K562 (cell line): ENCODE measurements around the gene ZC3H12A. TPM values are rescaled to one million over a fixed set of nuclear protein-coding genes. Genes with fewer than 3 reads are reported as not detected.

Experiments
- ATAC-seq: fragments of 200-7000 bp; cut with Tn5 transposase; 3 replicates; pipeline ENCODE4 v1.9.1; 2020; ENCODE audit warnings: moderate library complexity
- BruUV-seq: library from RNA; stranded (reverse); fragments of 400-500 nt; replicated peaks from 2 replicates; lab custom pipeline; 2021; lab: Mats Ljungman, UMichigan
- CTCF ChIA-PET: fragments of 300-600 bp; formaldehyde crosslinking; extraction: SDS; loops from one replicate; lab custom pipeline; 2021; ENCODE audit warnings: low intra/inter-chr PET ratio; lab: Yijun Ruan, JAX
- POLR2A ChIA-PET: fragments of 300-600, 350-650 bp; sonication (Branson Sonifier 250); formaldehyde crosslinking; extraction: SDS; loops from one replicate; lab custom pipeline; 2021; ENCODE audit warnings: antibody characterized with exemption, inconsistent platforms; lab: Yijun Ruan, JAX
- DNase-seq, 4 experiments: peaks; one replicate each; pipeline versions ENCODE4 v3.0.0 to v3.0.0-alpha.2; 2011 to 2018; ENCODE audit warnings: low spot score in 3 of 4, mixed read lengths in 3 of 4; ENCODE audit errors: extremely low read depth in 1 of 4
- FAIRE-seq: peaks from 2 replicates; lab custom pipeline; 2011; peaks lifted over from hg19 to GRCh38; lab: Jason Lieb, UNC
- H2AFZ ChIP-seq: 2 replicates; pipeline ENCODE4 v1.6.0; 2011; ENCODE audit warnings: low read depth, low read length, control low read depth, inconsistent platforms
- H3K27ac ChIP-seq: fragments of 200-600 bp; 3 replicates; pipeline ENCODE4 v1.8.0; 2011; ENCODE audit warnings: low read depth, mild to moderate bottlenecking, control low read depth, inconsistent platforms, low read length, moderate library complexity, mixed read lengths; ENCODE audit errors: extremely low read depth
- H3K27me3 ChIP-seq, 2 experiments: fragments of 300-600 bp in 1 of 2; 2 replicates in 1 of 2; 3 replicates in 1 of 2; pipeline versions ENCODE4 v1.6.0 to v1.8.0; 2011; ENCODE audit warnings: inconsistent platforms in 2 of 2, low read length in 2 of 2, mild to moderate bottlenecking in 1 of 2, mixed read lengths in 1 of 2, moderate library complexity in 1 of 2; ENCODE audit not compliant: control insufficient read depth in 2 of 2, insufficient read depth in 2 of 2
- H3K36me3 ChIP-seq: fragments of 300-600 bp; 3 replicates; pipeline ENCODE4 v1.8.0; 2011; ENCODE audit warnings: mild to moderate bottlenecking, low read length, inconsistent platforms; ENCODE audit not compliant: control insufficient read depth, insufficient read depth
- H3K4me1 ChIP-seq, 2 experiments: fragments of 200-600 bp in 1 of 2; replicated peaks in 1 of 2; 2 replicates in 1 of 2; 3 replicates in 1 of 2; pipeline versions ENCODE4 v1.5.1 to v1.8.0; 2011; ENCODE audit warnings: inconsistent platforms in 2 of 2, low read length in 2 of 2, mild to moderate bottlenecking in 1 of 2, mixed read lengths in 1 of 2, moderate library complexity in 1 of 2; ENCODE audit not compliant: control insufficient read depth in 2 of 2, insufficient read depth in 2 of 2
- H3K4me2 ChIP-seq: 2 replicates; pipeline ENCODE4 v1.6.1; 2011; ENCODE audit warnings: low read length, control low read depth, inconsistent platforms, mixed read lengths; ENCODE audit not compliant: insufficient read depth
- H3K4me3 ChIP-seq: fragments of 200-600 bp; sonication (generic), shearing (Covaris generic); 2 replicates; pipeline ENCODE4 v1.5.1; 2016; ENCODE audit warnings: control low read depth, inconsistent platforms
- H3K79me2 ChIP-seq: fragments of 200-600 bp; 3 replicates; pipeline ENCODE4 v1.8.0; 2011; ENCODE audit warnings: low read length, inconsistent platforms; ENCODE audit not compliant: control insufficient read depth, insufficient read depth
- H3K9ac ChIP-seq, 2 experiments: 2 replicates each; pipeline versions ENCODE4 v1.6.0 to v1.6.1; 2011; ENCODE audit warnings: low read depth in 2 of 2, low read length in 2 of 2, control low read depth in 1 of 2, inconsistent platforms in 1 of 2, mild to moderate bottlenecking in 1 of 2, mixed read lengths in 1 of 2; ENCODE audit not compliant: insufficient read depth in 1 of 2
- H3K9me1 ChIP-seq: one replicate; pipeline ENCODE4 v1.6.0; 2011; ENCODE audit warnings: inconsistent platforms, mild to moderate bottlenecking, low read length, moderate library complexity; ENCODE audit not compliant: control insufficient read depth, insufficient read depth
- H3K9me3 ChIP-seq: replicated peaks from 2 replicates; pipeline ENCODE4 v1.5.1; 2011; ENCODE audit warnings: low read depth, low read length, inconsistent platforms; ENCODE audit not compliant: control insufficient read depth, insufficient read depth
- H4K20me1 ChIP-seq: replicated peaks from 2 replicates; pipeline ENCODE4 v1.6.1; 2011; ENCODE audit warnings: low read length, inconsistent platforms, mixed read lengths; ENCODE audit not compliant: control insufficient read depth, insufficient read depth
- BCLAF1 ChIP-seq, 2 experiments: fragments of 450-650 bp in 1 of 2; IDR thresholded peaks; 2 replicates each; pipeline ENCODE4 v1.6.1; 2011 to 2017; ENCODE audit warnings: low read depth in 2 of 2, antibody characterized with exemption in 1 of 2, borderline replicate concordance in 1 of 2, low read length in 1 of 2, mild to moderate bottlenecking in 1 of 2, mixed read lengths in 1 of 2; ENCODE audit not compliant: control insufficient read depth in 1 of 2
- CHCHD3 ChIP-seq: fragments of 250-450 bp; sonication (Bioruptor Pico); IDR thresholded peaks from 2 replicates; pipeline ENCODE4 v2.1.2; 2022; ENCODE audit warnings: mild to moderate bottlenecking
- EHMT2 ChIP-seq: fragments of 450-650 bp; IDR thresholded peaks from 2 replicates; pipeline ENCODE4 v1.6.1; 2018; ENCODE audit warnings: antibody characterized with exemption
- ELF1 ChIP-seq: fragments of 200-800 bp; sonication (Bioruptor generic); IDR thresholded peaks from 2 replicates; pipeline ENCODE4 v1.6.1; 2016; ENCODE audit warnings: missing genetic modification characterization, missing compliant biosample characterization
- ERF ChIP-seq: fragments of 450-650 bp; formaldehyde crosslinking; IDR thresholded peaks from 2 replicates; pipeline ENCODE4 v1.4.0; 2020; ENCODE audit warnings: mild to moderate bottlenecking, mixed read lengths
- ESRRB ChIP-seq: fragments of 250-450 bp; sonication (Bioruptor Pico); IDR thresholded peaks from 2 replicates; pipeline ENCODE4 v1.5.0; 2020; ENCODE audit warnings: mild to moderate bottlenecking, moderate library complexity, borderline replicate concordance
- HES1 ChIP-seq: fragments of 450-650 bp; IDR thresholded peaks from 2 replicates; pipeline ENCODE4 v1.6.1; 2016; ENCODE audit warnings: low read depth, mild to moderate bottlenecking, moderate library complexity
- HNRNPLL ChIP-seq: fragments of 200-400 bp; formaldehyde crosslinking; IDR thresholded peaks from 2 replicates; pipeline ENCODE4 v1.6.1; 2017; ENCODE audit warnings: low read length, low read depth, mild to moderate bottlenecking; ENCODE audit not compliant: poor library complexity, severe bottlenecking
- MCM5 ChIP-seq: fragments of 450-650 bp; IDR thresholded peaks from 2 replicates; pipeline ENCODE4 v1.6.1; 2016; ENCODE audit warnings: low read depth
- PHF20 ChIP-seq: fragments of 450-650 bp; IDR thresholded peaks from 2 replicates; pipeline ENCODE4 v1.6.1; 2018; ENCODE audit not compliant: partially characterized antibody
- RFX5 ChIP-seq: IDR thresholded peaks from 2 replicates; pipeline ENCODE4 v1.6.1; 2011; ENCODE audit warnings: low read depth, mild to moderate bottlenecking, improper control_type of control experiment, low read length
- SRSF1 ChIP-seq: fragments of 200-400 bp; formaldehyde crosslinking; IDR thresholded peaks from 2 replicates; pipeline ENCODE4 v1.6.1; 2017; ENCODE audit warnings: mild to moderate bottlenecking, low read depth, low read length, moderate library complexity
- ZNF408 ChIP-seq: fragments of 250-450 bp; sonication (Bioruptor Pico); IDR thresholded peaks from 2 replicates; pipeline ENCODE4 v1.4.0; 2020; ENCODE audit warnings: low read depth, mild to moderate bottlenecking, moderate library complexity
- ZNF830 ChIP-seq: fragments of 250-450 bp; sonication (Bioruptor Pico); IDR thresholded peaks from 2 replicates; pipeline ENCODE4 v1.5.0; 2021; ENCODE audit warnings: mild to moderate bottlenecking
- WGBS: fragments of 100-300 bp; shearing (Covaris generic); methylation state at CpG from one replicate; pipeline ENCODE4 v1.1.6; 2016; ENCODE audit warnings: low coverage, mixed read lengths; ENCODE audit not compliant: insufficient coverage; ENCODE audit errors: missing lambda C conversion rate; 5-methylcytosine and 5-hydroxymethylcytosine counted together
- in situ Hi-C: fragments of 300-500 bp; cut with MboI; formaldehyde crosslinking; loops from 4 replicates; pipeline ENCODE4 v1.15.0; 2018; ENCODE audit warnings: inconsistent platforms, mixed read lengths
- intact Hi-C: fragments of 100-400 bp; cut with micrococcal nuclease; formaldehyde crosslinking; loops from 2 replicates; pipeline ENCODE4 v1.14.2; 2022
- polyA plus RNA-seq, 8 experiments: library from polyadenylated mRNA; depleted of rRNA in 4 of 8; stranded (reverse) in 5 of 8; unstranded in 3 of 8; fragments of >200 nt; fragmentation: Nextera tagmentation in 2 of 8; fragmentation: Illumina TruSeq in 1 of 8; extraction: Ambion mirVana in 2 of 8; extraction: Trizol in 1 of 8; gene quantifications; 2 replicates each; pipeline versions ENCODE4 v1.2.1 to v1.2.3, GENCODE V29; 2011 to 2014; ENCODE audit warnings: inconsistent platforms in 1 of 8, missing spikeins in 1 of 8
- total RNA-seq, 7 experiments: library from RNA; depleted of rRNA in 6 of 7; stranded (reverse); fragments of >200 nt in 6 of 7; fragmentation: Illumina TruSeq in 2 of 7; extraction: Trizol in 2 of 7; gene quantifications; 2 replicates each; pipeline versions ENCODE4 v1.2.1 to v1.2.3, GENCODE V29; 2011 to 2021; ENCODE audit warnings: low replicate concordance in 1 of 7
- TF ChIP-seq, protein P1 (sequence below): fragments of 450-650 bp; IDR thresholded peaks from 2 replicates; pipeline ENCODE4 v1.6.1; 2017; ENCODE audit warnings: antibody characterized with exemption

Gene ZC3H12A
- total and polyA plus RNA-seq, 9 of the 15 experiments (the other 6 are each of a cell fraction or from before 2014, with no cell fraction given) = 0.14 to 9.4 (median 6.7) TPM

DNA sequence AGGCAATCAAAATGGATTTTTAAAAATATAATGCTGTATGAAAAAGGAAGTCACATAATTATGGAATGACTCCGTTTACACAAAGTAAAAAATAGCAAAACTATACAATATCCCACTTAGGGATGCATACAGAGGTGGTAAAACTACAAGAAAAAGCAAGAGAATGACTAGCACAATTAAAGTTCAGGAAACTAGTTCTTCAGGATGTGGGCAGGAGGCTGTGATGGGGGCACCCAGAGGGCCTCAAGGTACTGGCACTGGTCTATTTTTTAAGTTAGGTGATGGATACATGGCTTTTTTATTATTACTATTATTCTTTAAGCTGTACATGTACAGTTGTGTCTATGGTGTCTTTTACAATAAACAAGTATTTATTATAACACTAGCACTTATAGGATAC is 1.4 kb upstream of the ZC3H12A start (continued):
- TF ChIP-seq BCLAF1 (IDR thresholded peaks at IDR 0.05; ENCODE audit: borderline replicate concordance in 1 of 2, control insufficient read depth in 1 of 2, low read depth in 2 of 2, low read length in 1 of 2) (no peak), ESRRB (CRISPR knock-in tag) (no peak), SRSF1 (no peak)

DNA sequence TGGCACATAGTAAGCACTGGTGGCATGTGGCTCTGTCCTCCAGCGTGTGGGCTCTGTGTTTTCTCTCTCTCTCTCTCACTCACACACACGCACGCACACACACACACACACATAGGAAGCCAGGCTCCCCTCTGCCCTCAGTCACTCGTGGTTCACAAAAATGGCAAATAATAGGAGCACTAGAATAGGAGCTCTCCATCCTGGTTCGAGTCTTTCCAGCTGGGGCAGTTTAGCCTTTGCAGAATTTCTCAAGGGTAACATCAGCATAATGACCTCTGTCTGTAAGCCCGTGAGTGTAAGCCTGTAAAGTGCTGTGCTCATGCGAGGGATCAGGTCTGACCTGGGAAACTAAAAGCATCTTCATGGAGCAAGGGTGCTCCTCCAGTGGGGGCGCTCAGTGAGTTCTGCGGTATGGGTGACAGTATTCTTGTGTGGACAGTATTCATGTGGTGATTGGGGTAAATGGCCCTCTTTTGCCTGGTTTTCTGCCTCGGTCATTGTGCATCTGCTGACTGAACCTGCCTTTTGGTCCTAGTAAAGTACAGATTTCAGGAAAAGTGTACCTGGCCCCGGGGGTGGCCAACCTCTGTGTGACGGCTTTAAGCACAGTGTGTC is 842 bp upstream of the ZC3H12A start:
- H3K4me3 ChIP-seq = peak overlapping the region; percentile 77
- ATAC-seq (peak; percentile 52), FAIRE-seq (peak; percentile 77), DNase-seq (peak in 3 of 4 experiments; percentile 54 to 75 (median 75))
- 0 out of 5 replicates have a peak, but pooled peaks cover 0 to 3% of the 10 kb centered on the region in 2 experiments for H3K27me3 ChIP-seq
- intact Hi-C loops = loop anchor here (10.0 kb wide), 1 partner anchor 81 kb away; the partner anchor contains the start of genes DNALI1 and SNIP1
- H4K20me1 ChIP-seq = peaks cover 31% of the 10 kb centered on the region
- in situ Hi-C loops = no loop called here
- peaks cover 32% of the 10 kb centered on the region for H3K36me3 ChIP-seq
- no peaks in the 10 kb centered on the region for H3K9me3 ChIP-seq
- ChIA-PET POLR2A (interaction anchor here (0.6 to 7.6 kb wide), 10 partner anchors 8 to 642 kb away, joined by 3 to 118 read pairs (median 4); partner anchors contain the start of gene SNIP1), CTCF (no interaction called here)
- peaks cover 42% of the 10 kb centered on the region for H3K79me2 ChIP-seq
- no peak overlapping the region; the same call in 2 of the 3 replicates for H3K27ac ChIP-seq
- peak overlapping the region; percentile 91 for H2AFZ ChIP-seq
- peaks cover 46 to 56% of the 10 kb centered on the region in 2 experiments for H3K4me1 ChIP-seq
- WGBS = 23% methylated on average over 12 of the region's 12 CpGs
- peak overlapping the region; percentile 96 for H3K4me2 ChIP-seq
- TSS peak; percentile 64 for BruUV-seq
- peaks cover 7% of the 10 kb centered on the region for H3K9me1 ChIP-seq
- H3K9ac ChIP-seq = peak overlapping the region; percentile 86 to 98
- no peak for TF ChIP-seq RFX5
- no peak for TF ChIP-seq ZNF830 (CRISPR knock-in tag)
- TF ChIP-seq ERF = no peak
- no peak for TF ChIP-seq HES1
- no peak for TF ChIP-seq MCM5
- TF ChIP-seq, protein P1, sequence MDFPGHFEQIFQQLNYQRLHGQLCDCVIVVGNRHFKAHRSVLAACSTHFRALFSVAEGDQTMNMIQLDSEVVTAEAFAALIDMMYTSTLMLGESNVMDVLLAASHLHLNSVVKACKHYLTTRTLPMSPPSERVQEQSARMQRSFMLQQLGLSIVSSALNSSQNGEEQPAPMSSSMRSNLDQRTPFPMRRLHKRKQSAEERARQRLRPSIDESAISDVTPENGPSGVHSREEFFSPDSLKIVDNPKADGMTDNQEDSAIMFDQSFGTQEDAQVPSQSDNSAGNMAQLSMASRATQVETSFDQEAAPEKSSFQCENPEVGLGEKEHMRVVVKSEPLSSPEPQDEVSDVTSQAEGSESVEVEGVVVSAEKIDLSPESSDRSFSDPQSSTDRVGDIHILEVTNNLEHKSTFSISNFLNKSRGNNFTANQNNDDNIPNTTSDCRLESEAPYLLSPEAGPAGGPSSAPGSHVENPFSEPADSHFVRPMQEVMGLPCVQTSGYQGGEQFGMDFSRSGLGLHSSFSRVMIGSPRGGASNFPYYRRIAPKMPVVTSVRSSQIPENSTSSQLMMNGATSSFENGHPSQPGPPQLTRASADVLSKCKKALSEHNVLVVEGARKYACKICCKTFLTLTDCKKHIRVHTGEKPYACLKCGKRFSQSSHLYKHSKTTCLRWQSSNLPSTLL = no peak
- TF ChIP-seq ZNF408 (CRISPR knock-in tag) = no peak
- TF ChIP-seq ELF1 (tag) = no peak
- TF ChIP-seq PHF20 = no peak
- no peak for TF ChIP-seq CHCHD3 (CRISPR knock-in tag)
- TF ChIP-seq HNRNPLL = no peak
- TF ChIP-seq EHMT2 = no peak
